GM19328 (cell line): Measurements from ENCODE around the gene KCNQ1.

ENCODE experiments used
- ATAC-seq: cut with Tn5 transposase; IDR thresholded peaks from one replicate; pipeline ENCODE4 v1.9.1; 2021; ENCODE audit warnings: mild to moderate bottlenecking, moderate library complexity; ENCODE audit not compliant: unreplicated experiment

KCNQ1 gene

GRCh38 chr11:2549080-2549479, 104.3 kb downstream of the KCNQ1 start:
- no peak for ATAC-seq

GRCh38 chr11:2549491-2549875, 104.7 kb downstream of the KCNQ1 start:
- ATAC-seq, result no peak

- ATAC-seq, result no peak
Measured at GRCh38 chr11:2549876-2550605, 105.2 kb downstream of the KCNQ1 start.

GRCh38 chr11:2550606-2550970, 105.8 kb downstream of the KCNQ1 start:
- ATAC-seq, result no peak

GRCh38 chr11:2551131-2551530, 106.3 kb downstream of the KCNQ1 start:
- ATAC-seq, result no peak

- ATAC-seq, result no peak
Measured at GRCh38 chr11:2552210-2552609, 107.4 kb downstream of the KCNQ1 start.

GRCh38 chr11:2553198-2553597, 108.4 kb downstream of the KCNQ1 start:
- no peak for ATAC-seq

GRCh38 chr11:2553886-2554285, 109.1 kb downstream of the KCNQ1 start:
- no peak for ATAC-seq

GRCh38 chr11:2554338-2555207, 109.8 kb downstream of the KCNQ1 start:
- no peak for ATAC-seq

- ATAC-seq, result no peak
Measured at GRCh38 chr11:2555336-2555735, 110.5 kb downstream of the KCNQ1 start.

- no peak for ATAC-seq
Measured at GRCh38 chr11:2555891-2556290, 111.1 kb downstream of the KCNQ1 start.

- no peak for ATAC-seq
Measured at GRCh38 chr11:2557381-2557780, 112.6 kb downstream of the KCNQ1 start.

- no peak for ATAC-seq
Measured at GRCh38 chr11:2558397-2558796, 113.6 kb downstream of the KCNQ1 start.

- no peak for ATAC-seq
Measured at GRCh38 chr11:2558861-2559526, 114.2 kb downstream of the KCNQ1 start.

GRCh38 chr11:2559527-2560311, 114.9 kb downstream of the KCNQ1 start:
- ATAC-seq, result no peak

GRCh38 chr11:2561696-2562581, 117.1 kb downstream of the KCNQ1 start:
- ATAC-seq, result no peak

GRCh38 chr11:2562890-2563212, 118.0 kb downstream of the KCNQ1 start:
- ATAC-seq, result no peak

- ATAC-seq, result no peak
Measured at GRCh38 chr11:2563213-2564007, 118.6 kb downstream of the KCNQ1 start.

GRCh38 chr11:2564008-2564530, 119.3 kb downstream of the KCNQ1 start:
- no peak for ATAC-seq
